Measurements from ENCODE around the gene CFAP300.

GRCh38 chr11:102121329-102121728, 74.1 kb downstream of the CFAP300 start:
- no peak for TF ChIP-seq CTCF (IDR thresholded peaks at IDR 0.05)
- TF ChIP-seq POLR2A (IDR thresholded peaks at IDR 0.05), result no peak

Measured in esophagus squamous epithelium (tissue), 4 donors.